GM21447 (cell line): ENCODE results near the gene UPK3A.

Experiments
- ATAC-seq: cut with Tn5 transposase; IDR thresholded peaks from one replicate; pipeline ENCODE4 v1.9.1; 2021; ENCODE audit not compliant: unreplicated experiment

The UPK3A gene

DNA sequence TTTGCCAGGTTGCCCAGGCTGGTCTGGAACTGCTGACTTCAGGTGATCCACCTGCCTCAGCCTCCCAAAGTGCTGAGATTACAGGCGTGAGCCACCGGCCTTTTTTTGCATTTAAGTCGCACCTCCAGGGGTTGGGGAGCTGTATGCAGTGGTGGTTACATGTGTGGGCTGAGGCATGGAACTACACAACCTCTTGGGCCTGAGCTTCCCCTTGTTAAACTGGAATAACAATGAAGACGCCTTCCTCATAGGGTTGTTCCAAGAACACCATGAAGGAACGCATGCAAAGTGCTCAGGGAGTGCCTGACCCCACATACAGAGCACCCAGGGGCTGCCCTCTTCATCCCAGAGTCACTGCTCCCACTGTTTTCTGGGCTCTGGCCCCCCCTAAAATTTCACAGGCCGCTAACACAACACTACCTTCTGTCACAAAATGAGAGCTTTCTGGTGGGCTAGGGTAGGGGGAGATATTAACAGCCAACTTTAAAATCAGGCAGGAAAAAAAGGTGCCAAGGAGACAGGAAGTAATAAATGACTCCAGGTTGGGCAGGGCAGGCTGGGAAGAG, 23.7 kb downstream of the UPK3A start:
- no peak for ATAC-seq

DNA sequence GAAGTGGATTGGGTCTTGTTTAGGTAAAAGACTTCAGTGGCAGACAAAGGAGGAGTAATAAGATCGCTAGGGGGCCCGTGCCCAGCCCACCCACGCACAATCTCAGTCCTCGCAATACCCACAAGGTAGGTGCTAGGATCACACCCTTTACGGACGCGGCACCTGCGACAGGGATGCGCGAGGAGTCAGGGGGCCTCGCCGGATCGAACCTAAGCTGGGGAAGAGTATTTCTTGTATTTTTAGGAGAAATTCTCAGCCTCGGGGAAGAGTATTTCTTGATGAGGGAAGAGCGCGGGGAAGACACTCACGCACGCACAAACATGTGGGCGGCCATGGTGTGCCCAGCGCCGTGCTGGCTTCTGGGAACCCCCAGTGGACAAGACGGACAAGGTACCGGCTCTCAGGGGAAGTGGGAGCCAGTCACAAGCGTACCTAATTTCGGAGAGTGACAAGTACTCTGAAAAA, 24.2 kb downstream of the UPK3A start:
- ATAC-seq, result no peak

GRCh38 chr22:45309422-45310227, 24.9 kb downstream of the UPK3A start, which contains the start of gene FAM118A:
Gene FAM118A, plus strand, starts transcription at chr22:45309934. Its CDS starts 12,446 bp downstream, at chr22:45322380.
- ATAC-seq, result peak; percentile 75

DNA sequence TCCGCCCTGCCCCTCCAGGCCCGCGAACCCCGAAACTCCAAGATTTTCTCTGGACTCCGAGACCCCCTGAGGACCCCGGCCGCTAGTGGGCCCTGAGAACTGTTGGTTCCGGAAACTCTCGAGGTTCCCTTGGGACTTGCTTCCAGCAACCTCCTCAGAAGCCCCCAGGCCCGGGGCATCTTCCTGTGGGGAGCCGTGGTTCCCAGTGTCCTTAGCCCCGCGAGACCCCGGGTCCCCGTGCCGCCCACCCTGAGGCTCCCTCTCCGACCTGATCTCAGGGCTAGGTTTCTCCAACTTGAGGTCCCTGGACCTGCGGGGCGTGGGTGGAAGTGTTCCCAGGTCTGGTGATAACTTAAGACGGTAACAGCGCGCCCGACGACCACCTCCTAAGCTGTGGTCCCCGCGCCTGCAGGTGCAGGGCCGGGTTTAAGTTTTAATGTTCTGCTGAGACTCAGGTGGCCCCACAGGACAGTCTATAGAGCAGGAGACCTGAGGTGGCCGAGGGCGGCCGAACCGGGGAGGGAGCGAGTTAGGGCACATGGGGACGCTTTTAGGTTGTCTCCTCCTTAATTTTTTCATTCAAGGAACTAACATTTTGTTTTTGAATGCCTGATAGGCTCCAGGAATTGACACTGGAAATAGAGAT, 25.7 kb downstream of the UPK3A start:
- no peak for ATAC-seq

DNA sequence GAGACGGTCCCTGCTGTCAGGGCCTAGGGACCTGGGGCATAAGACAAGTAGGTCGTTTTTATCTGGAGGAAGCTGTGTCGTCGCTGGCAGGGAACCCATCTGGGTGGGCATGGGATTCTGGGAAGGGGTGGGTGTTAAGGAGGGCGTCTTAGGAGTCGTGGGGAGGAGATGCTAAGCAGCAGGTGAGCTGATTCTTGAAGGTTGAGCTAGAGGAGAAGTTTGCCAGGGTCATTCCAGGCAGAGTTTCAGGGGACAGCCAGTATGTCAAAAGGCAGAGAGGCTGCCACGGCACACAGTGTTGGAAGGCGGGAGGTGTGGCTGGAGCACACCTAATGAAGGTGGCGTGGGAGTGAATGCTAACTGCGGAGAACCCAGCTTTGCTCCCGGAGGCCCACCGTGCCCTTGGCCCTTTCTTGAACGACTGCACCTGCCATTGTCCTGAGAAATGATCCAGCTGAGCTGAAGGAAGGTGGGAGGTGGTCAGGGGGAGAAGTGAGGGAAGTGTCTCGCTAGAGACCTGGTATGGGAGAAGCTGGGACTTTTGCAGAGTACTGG, 26.3 kb downstream of the UPK3A start:
- no peak for ATAC-seq

GRCh38 chr22:45312415-45312814, 27.7 kb downstream of the UPK3A start:
- no peak for ATAC-seq

DNA sequence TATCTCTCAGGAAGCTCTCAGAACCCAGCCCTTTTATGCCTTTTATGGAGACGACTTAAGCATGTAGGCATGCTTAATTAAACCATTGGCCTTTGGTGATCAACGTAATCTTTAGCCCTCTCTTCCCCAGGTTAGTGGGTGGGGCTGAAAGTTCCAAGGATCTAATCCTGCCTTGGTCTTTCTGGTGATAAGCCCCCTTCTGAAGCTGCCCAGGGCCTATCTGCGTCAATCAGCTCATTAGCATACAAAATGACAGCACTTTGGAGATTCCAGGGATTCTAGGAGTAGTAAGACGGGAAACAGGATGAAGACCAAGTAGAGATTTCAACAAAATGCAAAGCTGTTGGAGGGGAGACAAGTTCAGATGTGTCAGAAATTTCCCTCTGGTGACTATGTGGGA, 28.1 kb downstream of the UPK3A start:
- ATAC-seq, result no peak

GRCh38 chr22:45314054-45314721, 29.4 kb downstream of the UPK3A start:
- ATAC-seq, result no peak

GRCh38 chr22:45314786-45315185, 30.0 kb downstream of the UPK3A start:
- ATAC-seq, result no peak

DNA sequence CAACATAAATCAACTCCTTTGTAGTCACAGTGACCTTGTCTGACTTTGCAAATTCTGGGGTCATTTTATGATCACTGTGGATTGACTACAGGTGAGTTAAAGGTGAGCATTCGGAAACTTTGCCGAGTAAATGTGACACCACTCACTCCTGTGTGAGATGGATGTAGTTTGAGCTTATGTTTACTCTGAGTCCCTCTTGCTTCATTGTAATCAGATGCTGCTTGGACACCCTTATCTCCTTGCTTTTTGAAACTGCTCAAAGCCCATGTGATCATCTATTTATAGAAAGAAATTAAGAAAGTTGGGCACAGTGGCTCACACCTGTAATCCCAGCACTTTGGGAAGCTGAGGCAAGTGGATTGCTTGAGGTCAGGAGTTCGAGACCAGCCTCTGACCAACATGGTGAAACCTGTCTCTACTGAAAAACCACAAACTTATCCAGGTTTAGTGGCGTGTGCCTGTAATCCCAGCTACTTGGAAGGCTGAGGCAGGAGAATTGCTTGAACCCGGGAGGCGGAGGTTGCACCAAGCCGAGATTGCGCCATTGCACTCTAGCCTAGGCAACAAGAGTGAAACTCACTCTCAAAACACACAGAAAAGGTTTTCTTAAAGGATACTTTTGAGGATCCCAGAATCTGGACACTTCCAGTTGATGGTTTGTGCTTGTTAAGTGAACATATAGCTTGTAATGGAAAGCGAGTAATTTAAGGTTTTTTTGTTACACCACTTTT, 32.2 kb downstream of the UPK3A start:
- ATAC-seq, result no peak

- ATAC-seq, result no peak
Observed at GRCh38 chr22:45317551-45318167, 32.9 kb downstream of the UPK3A start.

- ATAC-seq, result peak; percentile 56
Observed at GRCh38 chr22:45318168-45318557, 33.4 kb downstream of the UPK3A start.

GRCh38 chr22:45318558-45319323, 34.0 kb downstream of the UPK3A start:
- ATAC-seq, result peak; percentile 32

GRCh38 chr22:45319324-45319685, 34.6 kb downstream of the UPK3A start:
- ATAC-seq, result no peak

GRCh38 chr22:45320357-45320976, 35.7 kb downstream of the UPK3A start:
- ATAC-seq, result no peak

DNA sequence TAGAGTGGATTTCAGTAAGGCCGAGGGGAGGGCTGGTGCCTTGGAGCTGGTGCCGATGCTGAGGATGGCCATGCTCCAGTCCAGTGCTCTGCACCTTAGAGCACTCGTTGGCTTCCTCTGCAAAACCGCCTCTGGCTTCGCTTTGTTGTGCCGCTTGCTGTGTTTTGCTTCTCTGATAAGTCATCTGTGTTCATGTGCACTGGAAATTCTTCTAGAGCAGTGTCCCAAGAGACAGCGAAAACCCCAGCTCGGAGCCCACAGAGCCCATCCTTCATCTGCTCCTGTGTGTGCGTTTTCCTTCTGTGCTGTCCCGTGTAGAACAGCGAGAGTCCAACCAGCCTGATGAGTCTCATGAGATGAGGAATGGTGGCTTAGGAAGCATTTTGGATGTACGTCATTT, 37.1 kb downstream of the UPK3A start:
- no peak for ATAC-seq

DNA sequence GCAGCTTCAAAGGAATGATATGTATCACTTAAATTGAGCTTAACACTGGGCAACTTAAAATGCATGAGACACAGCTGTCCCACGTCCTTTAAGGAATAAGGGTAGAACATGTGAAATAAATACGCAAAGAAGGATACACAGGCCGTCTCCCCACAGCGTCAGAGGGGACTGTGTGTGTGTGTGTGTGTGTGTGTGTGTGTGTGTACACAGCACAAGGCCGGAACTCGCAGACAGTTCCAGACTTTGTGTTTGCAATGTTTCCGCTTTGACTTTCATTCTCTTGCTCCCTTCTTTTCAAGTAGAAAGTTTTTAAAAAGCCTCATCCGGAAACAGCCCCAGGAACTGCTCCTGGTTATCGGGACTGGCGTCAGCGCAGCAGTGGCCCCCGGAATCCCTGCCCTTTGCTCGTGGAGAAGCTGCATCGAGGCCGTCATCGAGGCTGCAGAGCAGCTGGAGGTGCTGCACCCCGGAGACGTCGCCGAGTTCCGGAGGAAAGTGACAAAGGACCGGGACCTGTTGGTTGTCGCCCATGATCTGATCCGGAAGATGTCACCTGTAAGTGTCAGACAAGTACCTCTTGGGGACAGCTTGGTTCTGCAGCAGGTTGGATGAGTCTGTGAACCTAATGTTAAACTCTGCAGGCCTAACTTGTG, 38.2 kb downstream of the UPK3A start:
- no peak for ATAC-seq

- ATAC-seq, result no peak
Observed at GRCh38 chr22:45323695-45324094, 38.9 kb downstream of the UPK3A start.
